ENCODE results near the gene TEC. TPM values are rescaled to one million over a fixed set of nuclear protein-coding genes. Genes with fewer than 3 reads are reported as not detected.

The TEC gene
- total and polyA plus RNA-seq, 9 of the 15 experiments (the other 6 are each of a cell fraction or from before 2014, with no cell fraction given), result 5.3 to 14.7 (median 8.8) TPM

DNA sequence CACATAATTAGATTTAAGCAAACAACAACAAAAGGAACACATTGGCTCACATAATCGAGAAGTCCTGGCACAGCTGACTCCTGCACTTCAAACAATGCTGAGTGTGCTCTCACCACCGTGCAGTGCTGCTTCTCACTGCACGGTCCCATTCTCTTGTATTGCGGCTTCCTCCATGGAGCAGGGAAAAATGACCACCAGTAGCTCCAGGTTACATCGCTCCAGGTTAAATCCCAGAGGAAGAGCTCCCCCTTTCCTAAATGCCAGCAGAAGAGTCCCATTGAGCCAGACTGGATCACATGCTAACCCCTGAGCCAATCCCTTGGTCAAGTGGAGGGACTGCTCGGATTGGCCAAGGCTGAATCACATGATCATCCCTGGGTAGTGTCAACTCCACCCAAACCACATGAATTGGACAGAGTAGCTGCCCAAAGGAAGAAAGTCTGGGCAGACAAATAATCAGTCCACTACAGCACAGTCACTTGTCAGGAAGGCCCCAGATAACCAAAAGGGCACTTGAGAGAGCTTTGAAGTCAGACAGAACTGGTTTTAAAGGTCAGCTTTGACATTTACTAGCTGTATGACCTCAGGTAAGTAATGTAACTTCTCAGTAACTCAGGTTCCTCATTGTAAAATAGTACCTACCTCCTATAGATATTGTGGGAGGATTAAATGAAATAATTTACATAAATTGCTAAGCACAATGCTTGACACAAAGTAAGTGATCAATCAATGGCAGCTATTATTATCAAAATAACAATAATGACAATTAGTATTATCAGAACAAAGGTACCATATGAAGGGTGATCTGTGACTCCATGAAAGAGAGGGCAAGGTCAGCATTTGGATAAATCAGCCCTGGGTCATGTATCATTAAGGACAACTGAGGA lies 14.3 kb downstream of the TEC start (continued):
- TF ChIP-seq, protein P1, sequence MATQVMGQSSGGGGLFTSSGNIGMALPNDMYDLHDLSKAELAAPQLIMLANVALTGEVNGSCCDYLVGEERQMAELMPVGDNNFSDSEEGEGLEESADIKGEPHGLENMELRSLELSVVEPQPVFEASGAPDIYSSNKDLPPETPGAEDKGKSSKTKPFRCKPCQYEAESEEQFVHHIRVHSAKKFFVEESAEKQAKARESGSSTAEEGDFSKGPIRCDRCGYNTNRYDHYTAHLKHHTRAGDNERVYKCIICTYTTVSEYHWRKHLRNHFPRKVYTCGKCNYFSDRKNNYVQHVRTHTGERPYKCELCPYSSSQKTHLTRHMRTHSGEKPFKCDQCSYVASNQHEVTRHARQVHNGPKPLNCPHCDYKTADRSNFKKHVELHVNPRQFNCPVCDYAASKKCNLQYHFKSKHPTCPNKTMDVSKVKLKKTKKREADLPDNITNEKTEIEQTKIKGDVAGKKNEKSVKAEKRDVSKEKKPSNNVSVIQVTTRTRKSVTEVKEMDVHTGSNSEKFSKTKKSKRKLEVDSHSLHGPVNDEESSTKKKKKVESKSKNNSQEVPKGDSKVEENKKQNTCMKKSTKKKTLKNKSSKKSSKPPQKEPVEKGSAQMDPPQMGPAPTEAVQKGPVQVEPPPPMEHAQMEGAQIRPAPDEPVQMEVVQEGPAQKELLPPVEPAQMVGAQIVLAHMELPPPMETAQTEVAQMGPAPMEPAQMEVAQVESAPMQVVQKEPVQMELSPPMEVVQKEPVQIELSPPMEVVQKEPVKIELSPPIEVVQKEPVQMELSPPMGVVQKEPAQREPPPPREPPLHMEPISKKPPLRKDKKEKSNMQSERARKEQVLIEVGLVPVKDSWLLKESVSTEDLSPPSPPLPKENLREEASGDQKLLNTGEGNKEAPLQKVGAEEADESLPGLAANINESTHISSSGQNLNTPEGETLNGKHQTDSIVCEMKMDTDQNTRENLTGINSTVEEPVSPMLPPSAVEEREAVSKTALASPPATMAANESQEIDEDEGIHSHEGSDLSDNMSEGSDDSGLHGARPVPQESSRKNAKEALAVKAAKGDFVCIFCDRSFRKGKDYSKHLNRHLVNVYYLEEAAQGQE (IDR thresholded peaks at IDR 0.05; ENCODE audit: borderline replicate concordance), result peak; percentile 73
- TF ChIP-seq, protein P1 (CRISPR knock-in tag; IDR thresholded peaks at IDR 0.05; ENCODE audit: low read depth), result no peak
- TF ChIP-seq, protein P2, sequence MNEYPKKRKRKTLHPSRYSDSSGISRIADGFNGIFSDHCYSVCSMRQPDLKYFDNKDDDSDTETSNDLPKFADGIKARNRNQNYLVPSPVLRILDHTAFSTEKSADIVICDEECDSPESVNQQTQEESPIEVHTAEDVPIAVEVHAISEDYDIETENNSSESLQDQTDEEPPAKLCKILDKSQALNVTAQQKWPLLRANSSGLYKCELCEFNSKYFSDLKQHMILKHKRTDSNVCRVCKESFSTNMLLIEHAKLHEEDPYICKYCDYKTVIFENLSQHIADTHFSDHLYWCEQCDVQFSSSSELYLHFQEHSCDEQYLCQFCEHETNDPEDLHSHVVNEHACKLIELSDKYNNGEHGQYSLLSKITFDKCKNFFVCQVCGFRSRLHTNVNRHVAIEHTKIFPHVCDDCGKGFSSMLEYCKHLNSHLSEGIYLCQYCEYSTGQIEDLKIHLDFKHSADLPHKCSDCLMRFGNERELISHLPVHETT (CRISPR knock-in tag; conservative IDR thresholded peaks at IDR 0.05 in 1 of 2, IDR thresholded peaks at IDR 0.05 in 1 of 2), result 0 out of 4 replicates have a peak, but pooled peaks of 1 of the 2 experiments have one; percentile 39
- TF ChIP-seq SMARCE1 (IDR thresholded peaks at IDR 0.05), result peak; percentile 30; the same call in 1 of the 2 replicates
- TF ChIP-seq PHB (CRISPR knock-in tag; IDR thresholded peaks at IDR 0.05), result no peak
- TF ChIP-seq NRF1 (conservative IDR thresholded peaks at IDR 0.05 in 1 of 2, IDR thresholded peaks at IDR 0.05 in 1 of 2), result peak in 1 of 2 experiments; percentile 32; a peak in 3 of 4 replicates
- TF ChIP-seq EP400 (IDR thresholded peaks at IDR 0.05), result 0 out of 2 replicates have a peak, but pooled peaks have one; percentile 17
- TF ChIP-seq, protein P3, sequence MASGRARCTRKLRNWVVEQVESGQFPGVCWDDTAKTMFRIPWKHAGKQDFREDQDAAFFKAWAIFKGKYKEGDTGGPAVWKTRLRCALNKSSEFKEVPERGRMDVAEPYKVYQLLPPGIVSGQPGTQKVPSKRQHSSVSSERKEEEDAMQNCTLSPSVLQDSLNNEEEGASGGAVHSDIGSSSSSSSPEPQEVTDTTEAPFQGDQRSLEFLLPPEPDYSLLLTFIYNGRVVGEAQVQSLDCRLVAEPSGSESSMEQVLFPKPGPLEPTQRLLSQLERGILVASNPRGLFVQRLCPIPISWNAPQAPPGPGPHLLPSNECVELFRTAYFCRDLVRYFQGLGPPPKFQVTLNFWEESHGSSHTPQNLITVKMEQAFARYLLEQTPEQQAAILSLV (tag; IDR thresholded peaks at IDR 0.05), result no peak
- TF ChIP-seq ZNF766 (CRISPR knock-in tag; conservative IDR thresholded peaks at IDR 0.05), result no peak
- peak; percentile 71 for TF ChIP-seq L3MBTL2 (IDR thresholded peaks at IDR 0.05)
- 0 out of 4 replicates have a peak, but pooled peaks of 1 of the 2 experiments have one; percentile 29 for TF ChIP-seq TBL1XR1 (IDR thresholded peaks at IDR 0.05; ENCODE audit: low read length in 2 of 2)
- peak; percentile 63; the same call in 1 of the 2 replicates for TF ChIP-seq STAT5A (IDR thresholded peaks at IDR 0.05; ENCODE audit: borderline replicate concordance, low read length)
- TF ChIP-seq TCF3 (CRISPR knock-in tag; IDR thresholded peaks at IDR 0.05), result peak; percentile 91

Data from K562 (cell line).